Vagina (tissue), 2 donors: ENCODE measurements around the gene PLEKHG7.

Experiments used
- POLR2A ChIP-seq, 2 donors: fragments of 450-650 bp; IDR thresholded peaks; one replicate each; pipeline ENCODE4 v1.6.1; 2017; ENCODE audit warnings: antibody characterized with exemption in 2 of 2, mild to moderate bottlenecking in 2 of 2, moderate library complexity in 2 of 2
- TF ChIP-seq, protein P1 (sequence below), 3 experiments: fragments of 450-650 bp in 2 of 3; fragments of 200-600 bp in 1 of 3; sonication (generic) in 1 of 3; IDR thresholded peaks; one replicate each; pipeline ENCODE4 v1.5.1; 2017 to 2019; ENCODE audit warnings: antibody characterized with exemption in 3 of 3, mild to moderate bottlenecking in 2 of 3, moderate library complexity in 2 of 3

DNA sequence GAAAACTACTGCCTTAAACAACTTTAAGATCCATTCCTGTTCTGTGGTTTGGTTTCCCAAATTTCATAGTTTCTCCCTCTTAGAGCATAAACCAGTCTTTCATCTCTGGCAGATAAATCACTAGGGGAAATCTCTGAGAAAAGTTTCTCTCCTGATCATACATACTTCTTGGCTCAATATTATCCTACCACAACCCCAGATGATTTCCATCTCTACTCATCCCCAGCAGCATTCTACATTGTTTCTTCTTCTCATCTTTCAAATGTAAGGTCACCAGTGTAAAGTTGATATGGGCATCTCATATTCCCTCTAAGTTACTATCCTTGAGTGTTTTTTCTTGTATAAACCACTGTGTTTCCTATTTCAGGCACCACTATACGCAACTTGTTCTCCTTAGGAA, 45.9 kb upstream of the PLEKHG7 start:
- TF ChIP-seq, protein P1, sequence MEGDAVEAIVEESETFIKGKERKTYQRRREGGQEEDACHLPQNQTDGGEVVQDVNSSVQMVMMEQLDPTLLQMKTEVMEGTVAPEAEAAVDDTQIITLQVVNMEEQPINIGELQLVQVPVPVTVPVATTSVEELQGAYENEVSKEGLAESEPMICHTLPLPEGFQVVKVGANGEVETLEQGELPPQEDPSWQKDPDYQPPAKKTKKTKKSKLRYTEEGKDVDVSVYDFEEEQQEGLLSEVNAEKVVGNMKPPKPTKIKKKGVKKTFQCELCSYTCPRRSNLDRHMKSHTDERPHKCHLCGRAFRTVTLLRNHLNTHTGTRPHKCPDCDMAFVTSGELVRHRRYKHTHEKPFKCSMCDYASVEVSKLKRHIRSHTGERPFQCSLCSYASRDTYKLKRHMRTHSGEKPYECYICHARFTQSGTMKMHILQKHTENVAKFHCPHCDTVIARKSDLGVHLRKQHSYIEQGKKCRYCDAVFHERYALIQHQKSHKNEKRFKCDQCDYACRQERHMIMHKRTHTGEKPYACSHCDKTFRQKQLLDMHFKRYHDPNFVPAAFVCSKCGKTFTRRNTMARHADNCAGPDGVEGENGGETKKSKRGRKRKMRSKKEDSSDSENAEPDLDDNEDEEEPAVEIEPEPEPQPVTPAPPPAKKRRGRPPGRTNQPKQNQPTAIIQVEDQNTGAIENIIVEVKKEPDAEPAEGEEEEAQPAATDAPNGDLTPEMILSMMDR (IDR thresholded peaks at IDR 0.05) = no peak
- TF ChIP-seq POLR2A (IDR thresholded peaks at IDR 0.05) = no peak
